Renal pelvis (tissue), 3 donors: ENCODE results near the gene ZBTB25. TPM values are rescaled to one million over a fixed set of nuclear protein-coding genes. Genes with fewer than 3 reads are reported as not detected.

Experiments
- polyA plus RNA-seq, 3 donors: library from polyadenylated mRNA; unstranded; fragments of 120-200 nt; gene quantifications; one replicate each; pipeline ENCODE4 v1.2.1, GENCODE V29; 2013; ENCODE audit not compliant: insufficient read length in 3 of 3

Gene ZBTB25
- polyA plus RNA-seq, 3 donors, result 7.4 to 15.3 (median 14.3) TPM

Other genes starting within 250 kb of the ZBTB25 start
- gene ESR2, start 209.5 kb downstream of the ZBTB25 start, polyA plus RNA-seq, result 1 to 10 TPM in 2 of 3 donors, under 1 TPM in 1; 0.91 to 1.9 (median 1.7) TPM
- 10 to 100 TPM; 75.8 to 94.0 (median 93.8) TPM for gene MTHFD1, start 115.5 kb downstream of the ZBTB25 start, polyA plus RNA-seq
- 1 to 10 TPM; 5.9 to 7.4 (median 7.0) TPM for gene AKAP5, start 38.3 kb downstream of the ZBTB25 start, polyA plus RNA-seq
- gene ZBTB1, start 932 bp upstream of the ZBTB25 start, polyA plus RNA-seq, result 10 to 100 TPM; 58.1 to 71.2 (median 61.7) TPM
- gene HSPA2, start 36.9 kb upstream of the ZBTB25 start, polyA plus RNA-seq, result 10 to 100 TPM; 16.1 to 20.7 (median 18.6) TPM
- gene PPP1R36, start 46.1 kb upstream of the ZBTB25 start, polyA plus RNA-seq, result 1 to 10 TPM in 2 of 3 donors, under 1 TPM in 1; 0.78 to 1.6 (median 1.1) TPM
- gene PLEKHG3, start 200.6 kb upstream of the ZBTB25 start, polyA plus RNA-seq, result 100 to 1,000 TPM in 1 of 3 donors, 10 to 100 TPM in 2; 92.1 to 109 (median 98.4) TPM